ENCODE data around the gene AHCYL1.

AHCYL1 gene

GRCh38 chr1:109947582-109948284 lies 36.8 kb upstream of the AHCYL1 start:
- TF ChIP-seq CTCF (IDR thresholded peaks at IDR 0.05): no peak

GRCh38 chr1:109948285-109948630 lies 36.3 kb upstream of the AHCYL1 start:
- no peak for TF ChIP-seq CTCF (IDR thresholded peaks at IDR 0.05)

GRCh38 chr1:109950038-109950437 lies 34.5 kb upstream of the AHCYL1 start:
- no peak for TF ChIP-seq CTCF (IDR thresholded peaks at IDR 0.05)

- no peak for TF ChIP-seq CTCF (IDR thresholded peaks at IDR 0.05)
These were observed 34.1 kb upstream of the AHCYL1 start for GRCh38 chr1:109950509-109950908.

GRCh38 chr1:109954041-109954512 lies 30.5 kb upstream of the AHCYL1 start:
- TF ChIP-seq CTCF (IDR thresholded peaks at IDR 0.05): no peak

- TF ChIP-seq CTCF (IDR thresholded peaks at IDR 0.05): no peak
These were observed 25.0 kb upstream of the AHCYL1 start for GRCh38 chr1:109959632-109959973.

GRCh38 chr1:109959974-109960744 lies 24.4 kb upstream of the AHCYL1 start:
- TF ChIP-seq CTCF (IDR thresholded peaks at IDR 0.05): no peak

All from LNCAP (cell line).